ENCODE data around the gene CKS1B.

The CKS1B gene

GRCh38 chr1:155002464-155003226, 28.2 kb downstream of the CKS1B start, which contains the start of gene ZBTB7B:
Gene ZBTB7B (plus strand): TSS chr1:155002802. CDS start chr1:155014661, 11,859 bp downstream.
- DNase-seq (ENCODE audit: low read depth in 2 of 2), result no peak

GRCh38 chr1:155003227-155003765, 28.8 kb downstream of the CKS1B start:
- DNase-seq (ENCODE audit: low read depth in 2 of 2), result no peak

- DNase-seq (ENCODE audit: low read depth in 2 of 2), result no peak
Observed at GRCh38 chr1:155003766-155004351, 29.4 kb downstream of the CKS1B start.

GRCh38 chr1:155004352-155005075, 30.0 kb downstream of the CKS1B start:
- no peak for DNase-seq (ENCODE audit: low read depth in 2 of 2)

DNA sequence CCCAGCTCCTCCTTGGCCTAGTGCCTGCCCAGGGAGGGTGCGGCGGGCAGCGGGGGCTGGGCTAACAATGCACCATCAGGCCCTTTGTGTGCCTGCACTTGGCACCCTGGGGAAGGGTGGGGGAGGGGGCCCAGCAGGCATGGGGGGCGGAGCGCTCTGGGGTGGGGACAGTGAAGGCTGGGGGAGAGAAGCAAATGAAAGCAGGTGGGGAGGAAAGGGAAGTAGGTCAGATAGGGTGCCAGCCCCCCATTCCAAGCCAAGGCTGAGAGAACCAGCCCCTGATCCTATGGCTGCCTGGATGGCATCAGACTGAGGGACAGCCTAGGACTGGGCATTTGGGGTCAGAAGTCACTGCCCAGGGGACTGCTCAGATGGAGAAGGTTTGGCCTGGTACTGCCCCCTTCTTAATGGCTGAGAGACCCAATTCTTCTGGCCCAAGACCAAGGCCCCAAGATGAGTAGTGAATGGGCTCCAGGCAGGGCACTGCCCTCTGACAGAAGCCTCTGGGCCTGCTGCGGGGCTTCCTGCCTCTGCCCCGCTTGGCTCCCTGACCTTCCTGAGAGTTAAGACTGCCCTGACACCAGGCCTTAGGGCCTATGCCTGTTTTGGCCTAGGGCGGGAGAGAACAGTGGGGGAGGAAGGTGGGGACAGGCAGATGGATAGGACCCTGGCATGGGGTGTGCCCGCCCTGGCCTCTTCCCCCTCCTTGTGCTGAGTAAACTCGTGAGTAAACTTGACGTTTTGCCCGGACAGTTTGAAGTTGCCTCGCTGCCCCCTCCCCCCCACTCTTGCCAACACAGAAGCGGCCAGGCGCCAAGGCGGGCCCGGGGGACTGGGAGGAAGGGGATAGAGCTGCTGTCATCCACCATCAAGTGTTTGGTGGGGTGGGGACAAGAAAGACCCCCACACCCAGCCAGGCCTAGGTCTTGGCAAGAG, 30.9 kb downstream of the CKS1B start:
- DNase-seq (ENCODE audit: low read depth in 2 of 2), result no peak

DNA sequence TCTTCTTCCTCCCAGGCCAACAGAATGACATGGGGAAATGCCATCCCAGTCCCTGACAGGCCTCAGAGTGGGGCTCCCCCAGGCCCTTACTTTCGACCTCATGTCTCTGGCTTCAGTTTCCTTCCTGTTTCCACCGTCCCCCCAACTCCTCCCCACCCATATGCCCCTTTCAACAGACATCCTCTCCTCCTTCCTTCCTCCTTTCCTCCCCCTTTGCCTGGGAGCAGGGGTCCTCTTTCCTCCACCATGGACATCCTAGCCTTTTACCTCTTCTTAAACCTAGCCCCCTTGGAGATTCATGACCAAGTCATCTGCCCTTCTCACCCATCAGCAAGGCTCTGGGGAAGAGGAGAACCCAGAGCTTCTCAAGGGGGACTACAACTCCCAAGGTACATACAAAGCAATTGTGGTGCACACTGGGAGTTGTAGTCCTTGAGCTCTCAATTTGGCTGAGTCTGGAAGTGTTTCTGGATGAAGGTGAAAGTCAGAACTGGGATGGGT, 32.2 kb downstream of the CKS1B start:
- peak in 1 of 2 donors; percentile 28 for DNase-seq (ENCODE audit: low read depth in 2 of 2)

- no peak for DNase-seq (ENCODE audit: low read depth in 2 of 2)
Observed at GRCh38 chr1:155007251-155007828, 32.9 kb downstream of the CKS1B start.

- no peak for DNase-seq (ENCODE audit: low read depth in 2 of 2)
Observed at GRCh38 chr1:155008015-155008941, 33.8 kb downstream of the CKS1B start.

DNA sequence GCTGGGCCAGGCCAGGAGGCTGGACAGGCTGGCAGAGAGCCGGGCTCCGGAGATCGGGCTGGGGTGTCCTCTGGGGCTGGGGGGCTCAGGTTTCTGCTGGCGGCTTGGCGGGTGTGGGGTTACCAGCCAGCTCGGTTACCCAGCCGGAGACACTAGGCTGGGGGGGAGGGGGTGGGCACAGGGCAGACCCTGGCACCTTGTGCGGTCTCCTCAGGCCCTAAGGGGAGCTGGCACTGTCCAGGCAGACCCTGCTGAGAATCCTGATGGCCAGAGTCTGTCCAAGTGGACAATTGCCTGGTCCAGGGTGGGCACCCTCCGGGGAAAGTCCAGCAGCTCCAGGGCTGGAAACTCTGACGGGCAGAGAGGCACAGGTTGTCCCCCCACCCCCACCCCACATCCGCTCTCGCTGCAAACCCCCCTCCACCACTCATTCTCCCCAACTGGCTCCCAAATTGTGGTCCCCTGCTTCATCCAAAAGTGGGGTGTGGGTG, 34.8 kb downstream of the CKS1B start:
- no peak for DNase-seq (ENCODE audit: low read depth in 2 of 2)

DNA sequence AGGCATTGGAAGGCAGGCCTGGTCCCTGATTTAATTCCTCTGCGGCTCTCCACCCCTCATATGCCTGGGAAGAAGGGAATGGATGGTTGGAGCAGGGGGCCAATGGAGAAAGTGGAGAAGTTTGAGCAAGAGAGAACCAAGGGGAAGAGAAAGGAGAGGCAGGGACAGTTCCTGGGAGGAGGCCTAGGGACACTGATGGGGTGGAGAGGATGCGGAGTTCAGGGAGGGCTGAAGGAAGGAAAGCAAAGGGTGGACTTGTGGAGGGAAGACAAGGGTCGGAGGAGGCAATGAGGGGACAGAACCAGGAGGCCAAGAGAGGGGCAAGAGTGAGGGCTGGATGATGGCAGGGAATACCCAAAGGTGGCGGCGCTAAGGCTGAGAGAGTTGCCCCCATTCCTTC, 35.3 kb downstream of the CKS1B start:
- no peak for DNase-seq (ENCODE audit: low read depth in 2 of 2)

DNA sequence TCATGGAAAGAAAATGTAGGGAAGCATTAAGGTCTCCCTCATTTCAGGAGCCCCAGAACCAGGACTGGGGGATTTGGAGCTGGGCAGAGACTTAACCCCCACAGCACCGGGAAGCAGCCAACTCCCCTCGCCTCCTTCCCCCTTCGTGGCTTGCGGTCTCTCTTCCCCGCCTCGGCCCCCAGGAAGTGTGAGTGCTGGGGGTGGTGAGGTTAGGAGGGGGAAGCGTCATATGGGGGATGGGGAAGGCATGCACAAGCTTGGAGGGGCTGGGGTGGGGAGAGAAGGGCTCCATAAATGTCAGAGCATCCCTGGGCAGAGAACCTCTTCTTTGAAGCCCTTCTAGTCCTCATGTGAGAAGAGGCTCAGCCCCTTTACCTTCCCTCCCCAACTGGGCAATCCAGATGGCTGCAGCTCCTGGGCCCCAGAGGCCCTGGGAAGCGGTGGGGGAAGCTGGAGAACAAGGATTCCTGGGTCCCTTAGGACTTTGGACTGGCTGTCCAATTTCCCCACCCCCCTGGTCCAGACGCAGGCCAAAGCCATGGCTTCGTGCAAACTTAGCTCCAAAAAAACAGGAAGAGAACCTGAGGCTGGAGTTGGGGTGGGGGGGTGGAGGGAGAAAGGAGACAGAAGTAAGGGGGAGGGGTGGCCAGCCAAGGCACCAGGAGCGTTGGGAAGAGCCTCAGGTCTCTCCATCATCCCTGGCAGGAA, 35.9 kb downstream of the CKS1B start:
- DNase-seq (ENCODE audit: low read depth in 2 of 2), result no peak

GRCh38 chr1:155011004-155011416, 36.5 kb downstream of the CKS1B start:
- DNase-seq (ENCODE audit: low read depth in 2 of 2), result no peak

DNA sequence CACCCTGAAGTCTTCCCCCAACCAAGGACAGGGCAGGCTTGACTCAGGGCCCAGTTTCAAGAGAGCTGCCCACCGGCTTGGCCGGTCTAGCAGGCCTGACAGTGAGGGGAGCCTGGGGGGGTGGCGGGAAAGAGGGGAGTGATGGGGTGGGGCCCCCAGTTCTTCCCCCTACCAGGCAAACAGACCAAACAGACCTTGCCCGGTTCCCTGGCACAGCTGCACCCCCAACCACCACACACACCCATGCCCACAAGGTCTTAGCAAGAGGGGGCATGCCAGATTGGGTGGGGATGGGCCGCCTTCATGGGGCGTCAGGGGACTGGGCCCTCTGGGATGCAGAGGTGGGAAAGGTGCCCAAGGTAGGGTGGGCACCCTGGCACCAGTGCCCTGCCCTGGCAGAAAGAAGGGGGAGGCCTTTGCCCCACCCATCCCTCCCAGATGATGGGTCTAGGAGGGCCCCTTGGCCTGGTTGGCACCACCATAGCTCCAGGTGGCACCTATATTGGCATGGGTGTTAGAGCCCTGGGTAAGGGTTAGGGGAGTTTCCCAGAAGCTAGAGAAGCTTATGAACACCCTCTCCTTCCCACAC, 37.0 kb downstream of the CKS1B start:
- DNase-seq (ENCODE audit: low read depth in 2 of 2), result no peak

- no peak for DNase-seq (ENCODE audit: low read depth in 2 of 2)
Observed at GRCh38 chr1:155012026-155012546, 37.6 kb downstream of the CKS1B start.

GRCh38 chr1:155012776-155013602, 38.5 kb downstream of the CKS1B start:
- no peak for DNase-seq (ENCODE audit: low read depth in 2 of 2)

GRCh38 chr1:155013632-155014031, 39.2 kb downstream of the CKS1B start:
- no peak for DNase-seq (ENCODE audit: low read depth in 2 of 2)
